Stimulated activated CD4-positive, alpha-beta T cell treated with anti-CD3 and anti-CD28 coated beads, Interleukin-4, amount 100 ng/mL, for 48 hours (primary cell): ENCODE results near the gene KRT74.

Experiments
- DNase-seq, 2 donors: peaks; one replicate each; pipeline ENCODE4 v3.0.0-alpha.2; 2020; ENCODE audit warnings: low read depth in 2 of 2

The KRT74 gene

GRCh38 chr12:52573306-52573705 is 337 bp downstream of the KRT74 start:
- DNase-seq, result no peak

- DNase-seq, result no peak
Observed at GRCh38 chr12:52570511-52570910, 3.1 kb downstream of the KRT74 start.

- DNase-seq, result no peak
Observed at GRCh38 chr12:52568111-52568510, 5.5 kb downstream of the KRT74 start.

GRCh38 chr12:52566847-52567291 is 6.8 kb downstream of the KRT74 start:
- DNase-seq, result no peak

- no peak for DNase-seq
Observed at GRCh38 chr12:52564582-52564981, 9.1 kb downstream of the KRT74 start.

GRCh38 chr12:52561880-52562449 is 11.7 kb downstream of the KRT74 start:
- DNase-seq, result no peak

- no peak for DNase-seq
Observed at GRCh38 chr12:52559979-52560378, 13.7 kb downstream of the KRT74 start.

GRCh38 chr12:52558781-52559445 is 14.7 kb downstream of the KRT74 start:
- no peak for DNase-seq

GRCh38 chr12:52557476-52557875 is 16.2 kb downstream of the KRT74 start:
- no peak for DNase-seq

- no peak for DNase-seq
Observed at GRCh38 chr12:52555577-52555976, 18.1 kb downstream of the KRT74 start.

- DNase-seq, result no peak
Observed at GRCh38 chr12:52552681-52553195, 20.9 kb downstream of the KRT74 start, which contains the start of gene KRT71. KRT71 (minus strand) TSS chr12:52553145; CDS start chr12:52553077, 68 bp downstream.

- no peak for DNase-seq
Observed at GRCh38 chr12:52552055-52552454, 21.6 kb downstream of the KRT74 start.

- no peak for DNase-seq
Observed at GRCh38 chr12:52551216-52551865, 22.3 kb downstream of the KRT74 start.

- no peak for DNase-seq
Observed at GRCh38 chr12:52546126-52546525, 27.5 kb downstream of the KRT74 start.

GRCh38 chr12:52543985-52544883 is 29.4 kb downstream of the KRT74 start:
- DNase-seq, result no peak

- DNase-seq, result no peak
Observed at GRCh38 chr12:52542785-52543318, 30.8 kb downstream of the KRT74 start.

GRCh38 chr12:52542157-52542556 is 31.5 kb downstream of the KRT74 start:
- no peak for DNase-seq

- no peak for DNase-seq
Observed at GRCh38 chr12:52541709-52542108, 31.9 kb downstream of the KRT74 start.

- DNase-seq, result no peak
Observed at GRCh38 chr12:52540531-52540930, 33.1 kb downstream of the KRT74 start.

GRCh38 chr12:52539821-52540173 is 33.8 kb downstream of the KRT74 start:
- DNase-seq, result no peak

GRCh38 chr12:52539083-52539820 is 34.4 kb downstream of the KRT74 start:
- DNase-seq, result no peak
